HEK293T (cell line): ENCODE results near the gene RELCH.

Experiments used
- ARNT ChIP-seq: fragments of 450-650 bp; IDR thresholded peaks from 2 replicates; pipeline ENCODE4 v1.6.1; 2017; ENCODE audit warnings: mild to moderate bottlenecking
- ELF4 ChIP-seq: fragments of 450-650 bp; IDR thresholded peaks from 2 replicates; pipeline ENCODE4 v1.6.1; 2017; ENCODE audit warnings: antibody characterized with exemption
- FOXK2 ChIP-seq: fragments of 450-650 bp; IDR thresholded peaks from 2 replicates; pipeline ENCODE4 v1.6.1; 2016; ENCODE audit warnings: mild to moderate bottlenecking
- FOXM1 ChIP-seq: fragments of 450-650 bp; IDR thresholded peaks from 2 replicates; pipeline ENCODE4 v1.6.1; 2017; ENCODE audit warnings: mild to moderate bottlenecking, borderline replicate concordance
- HDGF ChIP-seq: fragments of 450-650 bp; IDR thresholded peaks from 2 replicates; pipeline ENCODE4 v1.6.1; 2017; ENCODE audit warnings: antibody characterized with exemption, borderline replicate concordance
- L3MBTL2 ChIP-seq: fragments of 450-650 bp; conservative IDR thresholded peaks from 2 replicates; pipeline ENCODE4 v1.6.1; 2016; ENCODE audit warnings: mild to moderate bottlenecking
- LEF1 ChIP-seq: fragments of 450-650 bp; IDR thresholded peaks from 2 replicates; pipeline ENCODE4 v1.6.1; 2017; ENCODE audit warnings: mild to moderate bottlenecking, borderline replicate concordance
- SP1 ChIP-seq: fragments of 450-650 bp; IDR thresholded peaks from 2 replicates; pipeline ENCODE4 v1.6.1; 2017
- SUZ12 ChIP-seq: fragments of 450-650 bp; IDR thresholded peaks from 2 replicates; pipeline ENCODE4 v1.6.1; 2016; ENCODE audit warnings: mild to moderate bottlenecking
- TARDBP ChIP-seq: fragments of 450-650 bp; IDR thresholded peaks from 2 replicates; pipeline ENCODE4 v1.6.1; 2016
- ZNF384 ChIP-seq: fragments of 450-650 bp; IDR thresholded peaks from 2 replicates; pipeline ENCODE4 v1.6.1; 2016
- TF ChIP-seq, protein P1 (sequence below): fragments of 450-650 bp; IDR thresholded peaks from 2 replicates; pipeline ENCODE4 v1.6.1; 2016

DNA sequence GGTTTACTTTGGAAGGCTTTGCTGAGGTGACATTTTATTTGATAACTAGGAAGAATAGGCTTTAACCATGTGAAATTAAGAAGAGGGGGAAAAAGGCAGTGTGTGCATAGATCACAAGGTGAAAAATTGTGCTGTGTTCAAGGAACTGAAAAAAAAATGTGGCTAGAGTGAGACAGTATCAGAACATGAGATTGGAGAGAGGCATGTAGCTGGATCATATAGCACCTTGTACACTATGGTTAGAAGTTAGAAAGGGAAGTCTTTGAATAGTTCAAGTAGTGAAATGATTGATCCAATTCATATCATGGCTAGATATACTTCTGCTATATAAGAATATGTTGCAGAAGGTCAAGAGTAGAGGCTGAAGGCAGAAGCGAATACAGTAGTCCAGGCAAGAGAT lies 125.8 kb downstream of the RELCH start:
- TF ChIP-seq, protein P1, sequence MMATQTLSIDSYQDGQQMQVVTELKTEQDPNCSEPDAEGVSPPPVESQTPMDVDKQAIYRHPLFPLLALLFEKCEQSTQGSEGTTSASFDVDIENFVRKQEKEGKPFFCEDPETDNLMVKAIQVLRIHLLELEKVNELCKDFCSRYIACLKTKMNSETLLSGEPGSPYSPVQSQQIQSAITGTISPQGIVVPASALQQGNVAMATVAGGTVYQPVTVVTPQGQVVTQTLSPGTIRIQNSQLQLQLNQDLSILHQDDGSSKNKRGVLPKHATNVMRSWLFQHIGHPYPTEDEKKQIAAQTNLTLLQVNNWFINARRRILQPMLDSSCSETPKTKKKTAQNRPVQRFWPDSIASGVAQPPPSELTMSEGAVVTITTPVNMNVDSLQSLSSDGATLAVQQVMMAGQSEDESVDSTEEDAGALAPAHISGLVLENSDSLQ = no peak
- no peak for TF ChIP-seq SP1
- TF ChIP-seq FOXK2 = no peak
- TF ChIP-seq L3MBTL2 = no peak
- TF ChIP-seq ZNF384 = no peak
- no peak for TF ChIP-seq FOXM1
- no peak for TF ChIP-seq LEF1
- no peak for TF ChIP-seq HDGF
- no peak for TF ChIP-seq ARNT
- no peak for TF ChIP-seq ELF4
- TF ChIP-seq SUZ12 = no peak
- no peak for TF ChIP-seq TARDBP
